HCT116 (cell line): ENCODE results near the gene CALHM1. TPM values are rescaled to one million over a fixed set of nuclear protein-coding genes. Genes with fewer than 3 reads are reported as not detected.

Experiments used
- ATAC-seq: fragments of 200-7000 bp; cut with Tn5 transposase; 2 replicates; pipeline ENCODE4 v1.9.1; 2020; ENCODE audit warnings: mild to moderate bottlenecking, moderate library complexity
- BruUV-seq: library from RNA; stranded (reverse); fragments of 400-500 nt; replicated peaks from 2 replicates; lab custom pipeline; 2021; lab: Mats Ljungman, UMichigan
- CTCF ChIA-PET: fragments of 300-600 bp; sonication (Branson Sonifier 250); formaldehyde crosslinking; loops from one replicate; lab custom pipeline; 2021; ENCODE audit warnings: antibody characterized with exemption; lab: Charles Lee
- POLR2A ChIA-PET: fragments of 300-600, 350-600 bp; sonication (Branson Sonifier 250); formaldehyde crosslinking; loops from one replicate; lab custom pipeline; 2021; ENCODE audit warnings: antibody characterized with exemption; lab: Charles Lee
- RAD21 ChIA-PET, 2 experiments: fragments of 300-600 bp; sonication (Branson Sonifier 250); formaldehyde crosslinking; loops; one replicate each; lab custom pipeline; 2023; ENCODE audit warnings: low total read pairs in 2 of 2; ENCODE audit not compliant: uncharacterized antibody in 2 of 2, unreplicated experiment in 2 of 2, low non-redundant PET in 1 of 2; lab: Charles Lee
- DNase-seq: peaks from one replicate; pipeline ENCODE4 v3.0.0-alpha.2; 2010; ENCODE audit warnings: low read depth, low spot score
- H2AFZ ChIP-seq: fragments of 200-600 bp; shearing (Covaris generic), sonication (generic); 2 replicates; pipeline ENCODE4 v1.6.1; 2017; ENCODE audit warnings: low read depth, mixed run types, mixed read lengths, antibody characterized with exemption, low read length; ENCODE audit not compliant: poor library complexity, severe bottlenecking
- H3K27ac ChIP-seq: 2 replicates; pipeline ENCODE4 v1.5.1; 2012; ENCODE audit warnings: low read depth, low read length
- H3K27me3 ChIP-seq: fragments of 200-600 bp; sonication (generic); 2 replicates; pipeline ENCODE4 v1.6.1; 2016; ENCODE audit warnings: mixed run types, low read length, mixed read lengths; ENCODE audit not compliant: insufficient read depth
- H3K36me3 ChIP-seq, 2 experiments: fragments of 200-500 bp in 1 of 2; fragments of 200-600 bp in 1 of 2; sonication (Bioruptor generic) in 1 of 2; sonication (generic) in 1 of 2; 2 replicates each; pipeline versions ENCODE4 v1.5.1 to v1.6.1; 2014 to 2016; ENCODE audit warnings: low read length in 2 of 2, inconsistent platforms in 1 of 2, mixed read lengths in 1 of 2, mixed run types in 1 of 2; ENCODE audit not compliant: insufficient read depth in 2 of 2, control insufficient read depth in 1 of 2
- H3K4me1 ChIP-seq, 2 experiments: fragments of 200-600 bp in 1 of 2; sonication (generic) in 1 of 2; 2 replicates each; pipeline versions ENCODE4 v1.5.1 to v1.6.1; 2012 to 2017; ENCODE audit warnings: low read length in 2 of 2, inconsistent platforms in 1 of 2, mild to moderate bottlenecking in 1 of 2, mixed read lengths in 1 of 2, mixed run types in 1 of 2, moderate library complexity in 1 of 2; ENCODE audit not compliant: insufficient read depth in 2 of 2, control insufficient read depth in 1 of 2
- H3K4me2 ChIP-seq: fragments of 200-600 bp; sonication (generic); 2 replicates; pipeline ENCODE4 v1.6.1; 2017; ENCODE audit warnings: mixed run types, low read length, mixed read lengths
- H3K4me3 ChIP-seq, 2 experiments: fragments of 200-600 bp in 1 of 2; sonication (generic) in 1 of 2; replicated peaks in 1 of 2; 2 replicates each; pipeline ENCODE4 v1.5.1; 2011 to 2016; ENCODE audit warnings: low read length in 2 of 2, control low read depth in 1 of 2, low read depth in 1 of 2, mild to moderate bottlenecking in 1 of 2, mixed read lengths in 1 of 2, mixed run types in 1 of 2
- H3K79me2 ChIP-seq: fragments of 200-600 bp; sonication (generic); 2 replicates; pipeline ENCODE4 v1.6.1; 2017; ENCODE audit warnings: mild to moderate bottlenecking, mixed run types, low read length, moderate library complexity, mixed read lengths; ENCODE audit not compliant: insufficient read depth
- H3K9ac ChIP-seq: fragments of 200-600 bp; sonication (generic); 2 replicates; pipeline ENCODE4 v1.6.1; 2016; ENCODE audit warnings: low read length, mixed read lengths
- H3K9me2 ChIP-seq: fragments of 200-600 bp; sonication (generic), shearing (Covaris generic); 2 replicates; pipeline ENCODE4 v1.6.1; 2017; ENCODE audit warnings: mixed run types, mild to moderate bottlenecking, moderate library complexity; ENCODE audit not compliant: insufficient read depth
- H3K9me3 ChIP-seq, 2 experiments: fragments of 200-500 bp in 1 of 2; fragments of 200-600 bp in 1 of 2; sonication (Bioruptor generic) in 1 of 2; sonication (generic) in 1 of 2; 2 replicates each; pipeline ENCODE4 v1.6.1; 2014 to 2017; ENCODE audit warnings: low read length in 2 of 2, mixed read lengths in 2 of 2, inconsistent platforms in 1 of 2, low read depth in 1 of 2, mild to moderate bottlenecking in 1 of 2, mixed run types in 1 of 2, moderate library complexity in 1 of 2; ENCODE audit not compliant: control insufficient read depth in 1 of 2, insufficient read depth in 1 of 2
- H4K20me1 ChIP-seq: fragments of 200-600 bp; sonication (generic), shearing (Covaris generic); 2 replicates; pipeline ENCODE4 v1.6.1; 2017; ENCODE audit warnings: mixed run types, mild to moderate bottlenecking, moderate library complexity; ENCODE audit not compliant: insufficient read depth
- CBX3 ChIP-seq: IDR thresholded peaks from 2 replicates; pipeline ENCODE4 v1.6.1; 2012; ENCODE audit warnings: low read depth
- CEBPB ChIP-seq: IDR thresholded peaks from 2 replicates; pipeline ENCODE4 v1.6.1; 2012; ENCODE audit warnings: low read depth
- EGR1 ChIP-seq: IDR thresholded peaks from 2 replicates; pipeline ENCODE4 v1.6.1; 2012; ENCODE audit warnings: low read depth
- EZH2 ChIP-seq: fragments of 200-600 bp; sonication (generic); IDR thresholded peaks from 2 replicates; pipeline ENCODE4 v1.6.1; 2017; ENCODE audit warnings: antibody characterized with exemption, mixed run types
- EZH2phosphoT487 ChIP-seq: fragments of 200-600 bp; IDR thresholded peaks from 2 replicates; pipeline ENCODE4 v1.6.1; 2018; ENCODE audit warnings: antibody characterized with exemption, borderline replicate concordance
- JUND ChIP-seq: IDR thresholded peaks from 2 replicates; pipeline ENCODE4 v1.6.1; 2012
- MAX ChIP-seq: IDR thresholded peaks from 2 replicates; pipeline ENCODE4 v1.6.1; 2012
- POLR2A ChIP-seq: IDR thresholded peaks from 2 replicates; pipeline ENCODE4 v1.7.0; 2011; ENCODE audit warnings: borderline replicate concordance; ENCODE audit not compliant: insufficient read depth, insufficient read length; ENCODE audit errors: extremely low read depth
- RAD21 ChIP-seq: IDR thresholded peaks from 2 replicates; pipeline ENCODE4 v1.6.1; 2012; ENCODE audit warnings: low read depth, mild to moderate bottlenecking
- SP1 ChIP-seq: IDR thresholded peaks from 2 replicates; pipeline ENCODE4 v1.6.1; 2012; ENCODE audit warnings: low read depth
- TCF7L2 ChIP-seq: IDR thresholded peaks from 2 replicates; pipeline ENCODE4 v1.7.0; 2011; ENCODE audit warnings: borderline replicate concordance, inconsistent platforms; ENCODE audit not compliant: insufficient read depth, insufficient read length; ENCODE audit errors: extremely low read depth
- ZNF274 ChIP-seq: fragments of 200-500 bp; sonication (Bioruptor generic); IDR thresholded peaks from 2 replicates; pipeline ENCODE4 v1.6.1; 2014; ENCODE audit warnings: mild to moderate bottlenecking, low read depth, low read length, inconsistent platforms
- intact Hi-C: fragments of 100-400 bp; cut with micrococcal nuclease; formaldehyde crosslinking; loops from 2 replicates; pipeline ENCODE4 v1.10.0; 2022
- total RNA-seq: library from RNA; stranded (reverse); gene quantifications from one replicate; pipeline ENCODE4 v1.2.1, GENCODE V29; 2021; ENCODE audit not compliant: unreplicated experiment
- TF ChIP-seq, protein P1 (sequence below), 3 experiments: fragments of 200-600 bp in 1 of 3; sonication (generic) in 1 of 3; IDR thresholded peaks in 2 of 3; conservative IDR thresholded peaks in 1 of 3; 2 replicates each; pipeline ENCODE4 v1.5.1; 2012 to 2017; ENCODE audit warnings: low read depth in 2 of 3, low read length in 2 of 3, antibody characterized with exemption in 1 of 3, borderline replicate concordance in 1 of 3, control low read depth in 1 of 3, mild to moderate bottlenecking in 1 of 3, mixed read lengths in 1 of 3, mixed run types in 1 of 3, moderate library complexity in 1 of 3; ENCODE audit not compliant: insufficient read depth in 1 of 3

CALHM1 gene
- total RNA-seq, 1 experiment from 2014 or later = not detected

GRCh38 chr10:103416436-103417147 lies 42.1 kb downstream of the CALHM1 start:
- no peaks in the 10 kb centered on the region for H3K4me1 ChIP-seq
- BruUV-seq = no TSS peak
- intact Hi-C loops = loop anchor here (1.0 to 2.0 kb wide), 5 partner anchors 66 to 270 kb away; no protein-coding TSS in a partner anchor
- H3K79me2 ChIP-seq = peaks cover 58% of the 10 kb centered on the region; the same call in 1 of the 2 replicates
- RAD21 ChIA-PET = no interaction called here
- no peak overlapping the region for H3K9ac ChIP-seq
- H3K36me3 ChIP-seq = peaks cover 73 to 91% of the 10 kb centered on the region in 2 experiments
- ATAC-seq (peak; percentile 80), DNase-seq (peak; percentile 58)
- CTCF ChIA-PET = interaction anchor here (1.0 to 2.3 kb wide), 6 partner anchors 9 to 176 kb away, joined by 3 to 9 read pairs (median 6); no protein-coding TSS in a partner anchor
- H2AFZ ChIP-seq = no peak overlapping the region
- no peak overlapping the region for H3K27ac ChIP-seq
- H3K9me3 ChIP-seq = no peaks in the 10 kb centered on the region
- H3K4me2 ChIP-seq = no peak overlapping the region
- H3K9me2 ChIP-seq = no peaks in the 10 kb centered on the region
- TF ChIP-seq CEBPB (no peak), EZH2 (no peak), SP1 (no peak), EGR1 (no peak), JUND (no peak), TCF7L2 (no peak), ZNF274 (no peak), EZH2phosphoT487 (no peak), CBX3 (no peak), RAD21 (peak; percentile 92), MAX (no peak), POLR2A (no peak)
- TF ChIP-seq, protein P1, sequence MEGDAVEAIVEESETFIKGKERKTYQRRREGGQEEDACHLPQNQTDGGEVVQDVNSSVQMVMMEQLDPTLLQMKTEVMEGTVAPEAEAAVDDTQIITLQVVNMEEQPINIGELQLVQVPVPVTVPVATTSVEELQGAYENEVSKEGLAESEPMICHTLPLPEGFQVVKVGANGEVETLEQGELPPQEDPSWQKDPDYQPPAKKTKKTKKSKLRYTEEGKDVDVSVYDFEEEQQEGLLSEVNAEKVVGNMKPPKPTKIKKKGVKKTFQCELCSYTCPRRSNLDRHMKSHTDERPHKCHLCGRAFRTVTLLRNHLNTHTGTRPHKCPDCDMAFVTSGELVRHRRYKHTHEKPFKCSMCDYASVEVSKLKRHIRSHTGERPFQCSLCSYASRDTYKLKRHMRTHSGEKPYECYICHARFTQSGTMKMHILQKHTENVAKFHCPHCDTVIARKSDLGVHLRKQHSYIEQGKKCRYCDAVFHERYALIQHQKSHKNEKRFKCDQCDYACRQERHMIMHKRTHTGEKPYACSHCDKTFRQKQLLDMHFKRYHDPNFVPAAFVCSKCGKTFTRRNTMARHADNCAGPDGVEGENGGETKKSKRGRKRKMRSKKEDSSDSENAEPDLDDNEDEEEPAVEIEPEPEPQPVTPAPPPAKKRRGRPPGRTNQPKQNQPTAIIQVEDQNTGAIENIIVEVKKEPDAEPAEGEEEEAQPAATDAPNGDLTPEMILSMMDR (IDR thresholded peaks at IDR 0.05 in 2 of 3, conservative IDR thresholded peaks at IDR 0.05 in 1 of 3; ENCODE audit: borderline replicate concordance in 1 of 3, insufficient read depth in 1 of 3, low read depth in 2 of 3, low read length in 2 of 3) = peak; percentile 57 to 93 (median 77)
- TF ChIP-seq, all 23 proteins: peak for 2
- Histone ChIP-seq H3K27me3 (no peaks in the 10 kb centered on the region), H3K4me3 (no peak overlapping the region), H4K20me1 (peaks cover 9% of the 10 kb centered on the region; the same call in 1 of the 2 replicates)
- POLR2A ChIA-PET = interaction anchor here (1.0 kb wide), 1 partner anchor 69 kb away, joined by 3 read pairs; no protein-coding TSS in a partner anchor
